ENCODE results near the gene TTC33.
"Not testable (repeated sequence)": the region's sequence is repeated elsewhere in the genome, so short reads cannot be mapped to it uniquely, and the experiment has no call there.

TTC33 gene

DNA sequence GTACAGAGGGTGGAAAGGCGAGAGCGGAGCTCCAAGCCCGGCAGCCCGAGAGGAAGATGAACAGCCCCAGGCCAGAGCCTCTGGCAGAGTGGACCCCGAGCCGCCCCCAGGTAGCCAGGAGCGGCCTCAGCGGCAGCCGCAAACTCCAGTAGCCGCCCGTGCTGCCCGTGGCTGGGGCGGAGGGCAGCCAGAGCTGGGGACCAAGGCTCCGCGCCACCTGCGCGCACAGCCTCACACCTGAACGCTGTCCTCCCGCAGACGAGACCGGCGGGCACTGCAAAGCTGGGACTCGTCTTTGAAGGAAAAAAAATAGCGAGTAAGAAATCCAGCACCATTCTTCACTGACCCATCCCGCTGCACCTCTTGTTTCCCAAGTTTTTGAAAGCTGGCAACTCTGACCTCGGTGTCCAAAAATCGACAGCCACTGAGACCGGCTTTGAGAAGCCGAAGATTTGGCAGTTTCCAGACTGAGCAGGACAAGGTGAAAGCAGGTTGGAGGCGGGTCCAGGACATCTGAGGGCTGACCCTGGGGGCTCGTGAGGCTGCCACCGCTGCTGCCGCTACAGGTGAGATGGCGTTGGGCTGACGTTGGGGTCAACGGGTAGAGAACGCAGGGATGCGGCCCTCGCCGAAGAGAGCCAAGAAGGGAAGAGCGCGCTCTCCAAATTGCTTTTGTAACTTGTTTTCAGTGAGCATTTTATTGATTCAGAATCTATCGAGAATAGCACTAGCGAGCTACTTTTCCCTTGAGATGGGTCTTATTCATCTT is 75.7 kb downstream of the TTC33 start, which contains the start of gene PTGER4:
Gene PTGER4 (plus strand): TSS at position 3 of the 769 bp plus-strand sequence. CDS start 1,079 bp downstream, outside the sequence.
- peak; percentile 57 for DNase-seq (ENCODE audit: low spot score)

- DNase-seq (ENCODE audit: low spot score): peak; percentile 98
Observed at GRCh38 chr5:40679148-40679912, 76.4 kb downstream of the TTC33 start.

- no peak for DNase-seq (ENCODE audit: low spot score)
Observed at GRCh38 chr5:40678460-40679147, 77.2 kb downstream of the TTC33 start.

GRCh38 chr5:40678026-40678425 is 77.7 kb downstream of the TTC33 start:
- peak; percentile 83 for DNase-seq (ENCODE audit: low spot score)

DNA sequence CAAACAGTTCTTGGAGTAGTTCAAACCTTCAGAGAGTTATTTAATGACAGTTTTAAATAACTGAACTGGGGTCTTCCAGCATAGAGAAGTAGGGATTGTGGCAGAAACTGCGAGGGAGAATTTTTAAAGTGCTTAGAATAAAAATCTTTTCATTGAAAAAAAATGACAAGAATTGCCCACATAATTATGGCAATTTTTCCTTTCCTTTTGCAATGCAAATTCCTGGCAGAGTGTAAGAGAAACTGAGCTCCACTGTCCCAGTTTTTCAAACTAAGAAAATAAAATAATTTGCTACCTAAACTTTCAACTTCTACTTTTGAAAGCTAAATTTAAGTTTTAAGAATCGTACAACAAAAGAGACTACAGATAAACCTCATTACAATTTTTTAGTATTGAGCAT is 78.3 kb downstream of the TTC33 start:
- no peak for DNase-seq (ENCODE audit: low spot score)

- no peak for DNase-seq (ENCODE audit: low spot score)
Observed at GRCh38 chr5:40676613-40677343, 79.0 kb downstream of the TTC33 start.

DNA sequence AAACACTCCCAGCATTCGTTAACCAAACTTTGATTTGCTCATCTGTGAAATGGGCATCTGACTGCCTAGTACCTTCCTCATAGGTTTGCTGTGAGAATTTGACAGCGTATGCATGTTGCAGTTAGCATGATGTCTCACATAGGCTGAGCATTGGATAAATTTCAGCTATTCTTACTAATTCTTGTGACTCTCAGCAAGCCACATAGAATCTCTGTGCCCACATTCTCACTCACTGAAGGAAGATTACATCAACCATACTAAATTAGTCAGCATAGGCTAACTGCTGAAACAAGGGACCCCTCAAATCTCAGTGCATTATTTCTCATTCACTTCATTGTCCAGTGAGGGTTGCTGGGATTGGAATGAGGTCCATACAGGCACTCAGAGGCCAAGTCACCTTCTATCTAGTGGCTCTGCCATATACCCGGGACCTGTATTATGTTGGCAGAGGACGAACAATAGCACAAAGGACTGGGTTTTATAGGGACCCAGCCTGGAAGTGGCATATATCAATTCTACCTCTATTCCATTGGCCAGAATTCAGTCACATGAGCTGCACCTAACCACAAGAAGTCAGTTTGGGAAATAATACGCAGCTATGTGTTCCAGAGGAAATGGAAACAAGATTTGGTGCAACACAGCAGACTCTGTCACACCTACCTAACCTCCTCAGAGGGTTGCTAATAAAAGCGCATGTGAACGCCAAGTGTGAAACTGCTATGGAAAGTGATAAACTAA is 80.2 kb downstream of the TTC33 start:
- DNase-seq (ENCODE audit: low spot score): peak; percentile 89

- DNase-seq (ENCODE audit: low spot score): no peak
Observed at GRCh38 chr5:40674661-40675235, 81.0 kb downstream of the TTC33 start.

DNA sequence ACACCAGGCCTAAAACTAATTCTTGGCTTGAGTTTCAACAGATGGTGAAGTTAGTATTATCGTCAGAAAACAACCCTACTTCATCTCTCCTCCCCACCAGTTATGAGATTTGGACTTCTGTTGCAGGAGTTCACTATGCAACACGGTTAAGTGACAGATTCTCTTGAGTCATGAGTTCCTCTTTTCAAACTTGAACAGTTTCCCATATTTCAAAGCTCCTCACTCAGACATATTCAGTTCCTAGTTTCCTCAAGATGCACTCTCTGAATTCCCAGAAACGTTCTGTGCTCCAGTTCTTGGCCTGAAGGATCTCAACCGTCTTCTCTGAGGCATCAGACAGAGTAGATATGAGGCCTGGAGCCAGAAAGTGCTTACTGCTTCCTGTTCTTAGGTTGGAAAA is 83.3 kb downstream of the TTC33 start:
- DNase-seq (ENCODE audit: low spot score): no peak

GRCh38 chr5:40669606-40670390 is 86.0 kb downstream of the TTC33 start:
- no peak for DNase-seq (ENCODE audit: low spot score)

DNA sequence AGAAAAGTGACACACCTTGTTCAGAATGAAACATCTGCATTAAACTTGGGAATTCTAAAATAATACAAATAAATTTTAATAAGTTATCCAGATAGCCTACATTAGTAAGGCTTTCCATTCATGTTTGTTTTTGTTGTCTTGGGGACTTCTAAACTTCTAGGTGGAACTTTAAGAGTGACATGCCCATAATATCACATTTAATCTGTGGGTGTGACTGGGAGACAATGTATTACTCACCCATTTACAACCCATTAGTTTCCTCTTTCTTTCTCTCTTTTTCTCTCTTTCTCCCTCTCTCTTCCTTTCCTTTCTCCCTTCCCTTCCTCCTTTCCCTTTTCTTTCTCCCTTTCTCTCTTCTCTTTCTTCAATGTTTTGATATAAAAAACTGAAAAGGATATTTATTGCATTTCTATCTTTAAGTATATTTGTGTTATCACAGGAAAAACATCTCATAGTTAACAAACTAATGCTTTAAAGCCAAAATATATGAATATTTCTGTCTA is 88.5 kb downstream of the TTC33 start:
- no peak for DNase-seq (ENCODE audit: low spot score)

GRCh38 chr5:40666657-40667056 is 89.1 kb downstream of the TTC33 start:
- DNase-seq (ENCODE audit: low spot score): no peak

GRCh38 chr5:40665635-40666298 is 90.0 kb downstream of the TTC33 start:
- DNase-seq (ENCODE audit: low spot score): no peak

DNA sequence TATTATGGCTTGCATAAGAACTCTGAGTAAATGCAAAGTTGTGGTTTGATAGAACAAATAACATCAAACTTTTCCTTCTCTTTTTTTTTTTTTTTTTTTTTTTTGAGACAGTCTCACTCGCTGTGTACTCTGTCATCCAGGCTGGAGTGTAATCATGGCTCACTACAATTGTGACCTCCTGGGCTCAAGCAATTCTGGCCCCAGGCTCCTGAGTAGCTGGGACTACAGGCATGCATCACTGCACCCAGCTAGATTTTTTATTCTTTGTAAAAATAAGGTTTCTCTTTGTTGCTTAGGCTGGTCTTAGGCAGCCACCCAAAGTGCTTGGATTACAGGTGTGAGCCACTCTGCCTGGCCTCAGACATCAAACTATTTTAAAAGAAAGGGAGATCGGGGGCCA is 95.0 kb downstream of the TTC33 start:
- no peak for DNase-seq (ENCODE audit: low spot score)

- DNase-seq (ENCODE audit: low spot score): no peak
Observed at GRCh38 chr5:40656766-40657165, 99.0 kb downstream of the TTC33 start.

GRCh38 chr5:40656091-40656490 is 99.7 kb downstream of the TTC33 start:
- not testable (repeated sequence) for DNase-seq (ENCODE audit: low spot score)

DNA sequence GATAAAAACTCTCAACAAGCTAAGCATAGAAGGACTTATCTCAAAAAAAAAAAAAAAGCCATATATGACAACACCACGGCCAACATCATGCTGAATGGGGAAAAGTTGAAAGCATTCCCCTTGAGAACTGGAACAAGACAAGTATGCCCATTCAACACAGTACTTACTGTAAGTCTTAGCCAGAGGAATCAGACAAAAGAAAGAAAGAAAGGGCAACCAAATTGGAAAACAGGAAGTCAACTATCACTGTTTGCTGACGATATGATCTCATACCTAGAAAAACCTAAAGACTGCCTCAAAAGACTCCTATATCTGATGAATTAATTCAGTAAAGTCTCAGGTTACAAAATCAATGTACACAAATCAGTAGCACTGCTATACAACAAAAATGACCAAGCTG is 100.6 kb downstream of the TTC33 start:
- peak; percentile 67 for DNase-seq (ENCODE audit: low spot score)

GRCh38 chr5:40654377-40654991 is 101.3 kb downstream of the TTC33 start:
- DNase-seq (ENCODE audit: low spot score): no peak
